ENCODE measurements around the gene LARP6.

DNA sequence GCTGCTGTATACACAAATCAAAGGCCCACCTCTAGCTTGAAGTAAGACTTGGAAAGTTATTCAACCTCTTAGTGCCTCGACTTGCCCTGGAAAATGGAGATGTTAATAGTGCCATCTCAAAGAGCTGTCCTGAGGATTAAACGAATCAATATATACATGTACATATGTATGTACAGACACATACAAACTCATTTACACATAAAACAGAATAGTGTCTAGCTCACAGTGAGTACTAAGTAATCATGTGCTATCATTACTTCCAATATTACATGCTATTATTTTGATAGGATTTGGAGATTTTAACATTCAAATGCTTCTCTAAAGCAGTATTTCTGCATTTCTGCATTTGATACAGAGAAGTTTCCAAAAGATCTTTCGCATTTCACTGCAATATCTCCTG, 20.5 kb downstream of the LARP6 start:
- TF ChIP-seq EZH2 (IDR thresholded peaks at IDR 0.05; ENCODE audit: borderline replicate concordance, low read depth, low read length, poor library complexity, severe bottlenecking), result no peak
- TF ChIP-seq, protein P1, sequence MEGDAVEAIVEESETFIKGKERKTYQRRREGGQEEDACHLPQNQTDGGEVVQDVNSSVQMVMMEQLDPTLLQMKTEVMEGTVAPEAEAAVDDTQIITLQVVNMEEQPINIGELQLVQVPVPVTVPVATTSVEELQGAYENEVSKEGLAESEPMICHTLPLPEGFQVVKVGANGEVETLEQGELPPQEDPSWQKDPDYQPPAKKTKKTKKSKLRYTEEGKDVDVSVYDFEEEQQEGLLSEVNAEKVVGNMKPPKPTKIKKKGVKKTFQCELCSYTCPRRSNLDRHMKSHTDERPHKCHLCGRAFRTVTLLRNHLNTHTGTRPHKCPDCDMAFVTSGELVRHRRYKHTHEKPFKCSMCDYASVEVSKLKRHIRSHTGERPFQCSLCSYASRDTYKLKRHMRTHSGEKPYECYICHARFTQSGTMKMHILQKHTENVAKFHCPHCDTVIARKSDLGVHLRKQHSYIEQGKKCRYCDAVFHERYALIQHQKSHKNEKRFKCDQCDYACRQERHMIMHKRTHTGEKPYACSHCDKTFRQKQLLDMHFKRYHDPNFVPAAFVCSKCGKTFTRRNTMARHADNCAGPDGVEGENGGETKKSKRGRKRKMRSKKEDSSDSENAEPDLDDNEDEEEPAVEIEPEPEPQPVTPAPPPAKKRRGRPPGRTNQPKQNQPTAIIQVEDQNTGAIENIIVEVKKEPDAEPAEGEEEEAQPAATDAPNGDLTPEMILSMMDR (conservative IDR thresholded peaks at IDR 0.05; ENCODE audit: low read depth, low read length), result no peak

All from A673 (cell line).